NCI-H187 treated with DMSO at 0.1 percent for 48 hours (cell line): ENCODE results near the gene RIPOR3.
"Not testable (repeated sequence)": the region's sequence is repeated elsewhere in the genome, so short reads cannot be mapped to it uniquely, and the experiment has no call there.

Source experiments
- DNase-seq: peaks from one replicate; lab custom pipeline; 2025; lab: John Stamatoyannopoulos, UW

RIPOR3 gene

GRCh38 chr20:50679753-50680104, 11.6 kb downstream of the RIPOR3 start:
- no peak for DNase-seq

GRCh38 chr20:50678169-50678898, 13.0 kb downstream of the RIPOR3 start:
- no peak for DNase-seq

DNA sequence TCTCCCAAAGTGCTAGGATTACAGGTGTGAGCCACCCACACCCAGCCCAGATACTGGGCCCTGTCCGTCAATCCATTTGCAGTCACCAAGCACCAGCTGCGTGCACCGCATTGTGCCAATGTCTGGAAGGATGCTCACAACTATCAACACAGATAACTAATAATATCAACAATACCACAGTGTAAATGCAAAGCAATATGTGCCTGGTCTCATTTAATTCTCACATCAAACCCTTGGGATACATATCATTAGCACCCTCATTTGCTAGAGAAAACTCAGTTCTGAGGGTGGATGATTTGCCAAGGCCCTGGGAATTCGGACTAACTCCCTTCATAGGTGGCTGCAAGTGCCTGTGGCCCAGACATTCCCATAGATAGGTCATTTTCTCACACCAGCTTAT, 14.5 kb downstream of the RIPOR3 start:
- DNase-seq, result no peak

GRCh38 chr20:50676377-50676731, 15.0 kb downstream of the RIPOR3 start:
- not testable (repeated sequence) for DNase-seq

DNA sequence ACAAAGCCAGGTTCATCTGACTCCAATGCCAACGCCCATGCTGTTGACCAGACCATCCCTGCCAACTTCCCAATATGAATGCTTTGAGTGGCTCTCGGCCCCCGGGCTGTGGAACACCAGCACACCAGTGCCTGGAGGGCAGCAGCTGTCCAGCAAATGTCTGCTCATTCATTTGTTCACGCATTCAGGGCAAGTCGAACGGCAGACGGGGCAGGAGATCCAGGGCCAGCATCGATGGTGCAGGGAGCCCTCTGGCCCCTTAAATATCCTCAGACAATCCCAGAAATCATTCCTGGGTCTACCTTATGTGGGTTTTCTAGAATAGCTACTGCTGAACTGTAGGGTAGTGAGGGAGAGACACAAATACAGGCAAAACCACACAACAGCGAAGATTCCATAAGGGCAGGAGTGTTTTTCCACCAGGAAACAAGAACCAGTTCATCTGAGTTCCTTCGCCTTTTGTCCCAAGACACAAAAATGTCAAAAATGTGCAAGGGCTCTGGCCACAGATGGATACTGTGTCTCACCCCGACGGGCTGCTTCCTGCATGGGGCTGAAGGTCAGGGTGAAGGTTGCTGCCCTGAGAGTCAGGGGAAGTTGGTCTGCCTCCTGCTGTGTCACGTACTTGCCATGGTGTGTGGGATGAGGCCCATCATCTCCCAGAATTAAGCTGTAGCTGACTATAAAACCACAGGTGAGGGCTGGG, 15.5 kb downstream of the RIPOR3 start:
- DNase-seq, result no peak

DNA sequence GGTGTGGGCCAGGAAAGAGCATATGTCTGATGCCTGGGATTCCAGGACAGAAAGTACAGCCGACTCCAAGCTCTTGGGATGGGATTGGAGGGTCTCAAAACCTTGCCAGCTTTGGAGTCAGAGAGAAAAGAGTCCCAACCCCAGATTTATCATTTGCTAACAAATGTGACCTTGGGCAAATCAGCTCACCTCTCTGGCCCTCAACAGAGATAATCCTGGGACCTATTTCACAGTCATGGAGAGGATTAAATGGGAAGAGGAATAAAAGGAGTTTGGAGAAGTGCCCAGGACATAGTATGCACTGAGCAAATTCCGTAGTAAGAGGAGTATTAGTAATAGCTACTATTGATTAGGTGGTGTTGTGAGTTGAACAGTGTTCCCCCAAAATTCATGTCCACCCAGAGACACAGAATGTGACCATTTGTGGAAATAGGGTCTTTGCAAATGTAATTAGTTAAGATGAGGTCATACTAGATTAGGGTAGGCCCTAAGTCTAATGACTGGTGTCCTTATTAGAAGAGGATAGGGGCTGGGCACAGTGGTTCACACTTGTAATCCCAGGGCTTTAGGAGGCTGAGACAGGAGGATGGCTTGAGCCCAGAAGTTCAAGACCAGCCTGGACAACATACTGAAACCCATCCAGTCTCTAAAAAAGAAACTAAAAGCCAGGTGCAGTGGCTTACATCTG, 17.1 kb downstream of the RIPOR3 start:
- DNase-seq, result no peak

- DNase-seq, result no peak
Measured at GRCh38 chr20:50673466-50674137, 17.7 kb downstream of the RIPOR3 start.

- DNase-seq, result no peak
Measured at GRCh38 chr20:50673146-50673465, 18.2 kb downstream of the RIPOR3 start.

DNA sequence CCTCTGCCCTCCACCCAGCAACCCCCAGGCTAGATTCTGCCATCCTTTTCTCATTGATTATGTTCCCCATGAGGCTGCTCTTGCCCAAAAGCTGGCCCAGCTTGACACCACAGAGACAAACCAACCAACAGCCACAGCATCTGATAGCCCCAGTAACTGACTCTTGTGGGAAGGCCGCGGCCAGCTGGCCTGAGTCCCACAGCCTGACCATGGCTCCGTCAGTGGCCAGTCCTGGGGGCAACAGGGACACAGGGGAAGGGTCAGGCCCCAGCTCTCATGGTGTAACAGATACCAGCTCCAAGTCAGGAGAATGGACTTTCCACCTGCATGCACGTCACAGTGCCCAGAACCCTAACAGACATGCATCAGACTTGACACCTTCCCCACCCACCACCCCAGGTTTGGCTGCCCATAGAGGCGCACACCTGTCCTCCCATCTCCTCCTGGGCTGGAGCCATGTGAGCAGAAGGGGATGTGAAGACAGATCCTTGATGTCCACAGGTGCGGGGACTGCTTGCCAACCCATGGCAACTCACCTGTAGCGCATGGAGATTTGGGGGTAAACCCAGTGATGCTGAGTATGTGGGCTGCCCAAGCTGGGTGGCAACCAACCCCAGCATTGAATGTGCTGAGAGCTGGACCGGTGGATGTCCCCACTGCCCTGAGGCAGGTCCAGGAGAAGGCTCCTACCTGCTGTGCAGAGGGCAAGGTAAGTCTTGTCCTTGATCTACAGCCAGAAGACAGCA, 18.8 kb downstream of the RIPOR3 start:
- no peak for DNase-seq

DNA sequence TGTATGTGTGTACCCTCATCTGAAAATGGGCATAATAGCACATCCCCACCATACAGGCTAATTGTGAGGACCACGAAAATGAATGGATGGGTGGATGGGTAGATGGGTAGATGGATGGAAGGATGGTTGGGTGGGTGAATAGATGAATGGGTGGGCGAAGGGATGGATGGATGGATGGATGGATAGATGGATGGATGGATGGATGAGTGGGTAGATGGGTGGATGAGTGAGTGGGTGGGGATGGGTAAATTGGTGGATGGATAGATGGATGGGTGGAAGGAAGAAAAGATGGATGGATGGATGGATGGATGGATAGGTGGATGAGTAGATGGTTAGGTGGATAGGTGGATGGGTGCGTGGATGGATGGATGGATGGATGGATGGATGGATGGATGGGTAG, 19.7 kb downstream of the RIPOR3 start:
- DNase-seq, result no peak

DNA sequence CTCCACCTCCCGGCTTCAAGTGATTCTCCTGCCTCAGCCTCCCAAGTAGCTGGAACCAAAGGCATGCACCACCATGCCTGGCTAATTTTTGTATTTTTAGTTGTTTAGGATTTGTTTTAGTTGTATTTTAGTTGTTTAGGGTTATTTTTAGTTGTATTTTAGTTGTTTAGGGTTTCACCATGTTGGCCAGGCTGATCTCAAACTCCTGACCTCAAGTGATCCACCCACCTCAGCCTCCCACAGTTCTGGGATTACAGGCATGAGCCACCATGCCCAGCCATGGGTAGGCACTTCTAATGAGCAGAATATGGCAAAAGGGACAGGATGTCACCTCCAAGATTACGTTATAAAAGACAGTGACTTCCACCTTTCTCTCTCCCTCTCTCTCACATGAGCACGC, 20.3 kb downstream of the RIPOR3 start:
- not testable (repeated sequence) for DNase-seq

- no peak for DNase-seq
Measured at GRCh38 chr20:50670126-50670862, 21.0 kb downstream of the RIPOR3 start.

GRCh38 chr20:50668798-50669197, 22.5 kb downstream of the RIPOR3 start:
- DNase-seq, result no peak

GRCh38 chr20:50668326-50668725, 23.0 kb downstream of the RIPOR3 start:
- no peak for DNase-seq

- DNase-seq, result no peak
Measured at GRCh38 chr20:50666709-50667298, 24.5 kb downstream of the RIPOR3 start.

- DNase-seq, result no peak
Measured at GRCh38 chr20:50664254-50664653, 27.1 kb downstream of the RIPOR3 start.

GRCh38 chr20:50663095-50663821, 28.1 kb downstream of the RIPOR3 start:
- DNase-seq, result no peak

DNA sequence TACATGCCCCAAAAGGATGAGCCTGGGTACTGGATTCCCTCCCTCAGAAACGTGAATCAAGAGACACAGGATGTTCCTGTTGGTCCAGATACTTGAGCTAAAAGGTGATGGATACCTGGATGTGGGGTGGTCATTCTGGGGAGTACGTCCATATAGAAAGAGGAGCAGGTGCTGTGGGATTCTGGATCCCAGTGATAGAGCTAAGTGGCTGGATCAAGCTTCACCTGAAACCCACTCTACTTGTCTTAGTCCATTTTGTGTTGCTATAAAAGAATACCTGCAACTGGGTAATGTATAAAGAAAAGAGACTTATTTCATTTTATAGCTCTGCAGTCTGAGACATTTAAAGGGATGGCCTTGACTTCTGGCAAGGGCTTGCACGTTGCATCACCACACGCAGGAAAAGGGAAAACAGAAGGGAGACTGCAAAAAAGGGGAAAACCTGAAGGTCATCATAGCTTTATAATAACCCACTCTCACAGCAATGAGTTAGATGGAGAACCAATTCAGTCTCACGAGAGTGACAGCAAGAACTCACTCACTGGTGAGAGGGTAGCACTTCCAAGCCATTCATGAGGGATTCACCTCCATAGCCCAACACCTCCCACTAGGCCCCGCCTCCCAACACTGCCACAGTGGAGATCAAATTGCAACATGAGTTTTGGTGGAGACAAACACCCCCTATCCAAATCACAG, 31.2 kb downstream of the RIPOR3 start:
- DNase-seq, result no peak

DNA sequence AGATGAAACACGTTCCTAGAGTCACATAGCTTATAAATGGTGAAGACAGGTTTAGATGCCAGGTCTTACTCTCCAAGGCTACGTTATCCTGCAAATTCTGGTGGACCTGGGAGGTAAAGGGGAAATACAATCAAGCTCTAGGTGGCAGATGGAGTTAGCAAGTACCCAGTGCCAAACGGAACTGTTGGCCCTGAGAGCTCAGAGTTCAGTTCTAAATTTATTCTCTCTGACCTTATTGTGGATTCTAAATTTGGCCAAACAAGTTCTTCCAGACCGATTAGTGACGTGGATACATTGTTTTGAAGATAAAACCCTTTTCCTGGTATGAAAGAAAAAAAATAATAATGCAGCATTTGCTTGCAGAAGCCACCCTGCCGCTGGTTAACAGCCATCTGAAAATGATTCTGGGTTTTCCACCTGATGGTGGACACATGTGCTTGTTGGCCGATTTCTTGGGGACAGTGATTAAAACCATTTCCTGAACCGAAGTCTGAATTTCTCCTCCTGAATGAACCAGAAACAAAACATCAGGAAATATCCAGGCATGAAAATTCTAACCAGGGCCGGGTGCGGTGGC, 32.5 kb downstream of the RIPOR3 start:
- no peak for DNase-seq
